T-helper 2 cell treated with Interferon-gamma antibody and Interleukin-4, amounts not matched to agents 5 μg/mL and 100 μg/mL, for 36 hours (primary cell): Measurements from ENCODE around the gene BANF2.
"Not testable (repeated sequence)": the region's sequence is repeated elsewhere in the genome, so short reads cannot be mapped to it uniquely, and the experiment has no call there.

Source experiments
- DNase-seq: peaks from one replicate; pipeline ENCODE4 v3.0.0; 2021; ENCODE audit warnings: low spot score
- H3K27ac Mint-ChIP-seq: one replicate; pipeline ENCODE4 v1.8.0; 2021; ENCODE audit warnings: mild to moderate bottlenecking, mixed read lengths
- H3K27me3 Mint-ChIP-seq: one replicate; pipeline ENCODE4 v1.8.0; 2021; ENCODE audit warnings: low read depth, mixed read lengths
- H3K36me3 Mint-ChIP-seq: one replicate; pipeline ENCODE4 v1.8.0; 2021; ENCODE audit warnings: low read depth, mixed read lengths
- H3K4me1 Mint-ChIP-seq: one replicate; pipeline ENCODE4 v1.8.0; 2021; ENCODE audit warnings: low read depth, mixed read lengths
- H3K4me3 Mint-ChIP-seq: one replicate; pipeline ENCODE4 v1.8.0; 2022; ENCODE audit warnings: mild to moderate bottlenecking, moderate library complexity, mixed read lengths
- H3K9me3 Mint-ChIP-seq: one replicate; pipeline ENCODE4 v1.8.0; 2021; ENCODE audit warnings: mixed read lengths

The BANF2 gene

GRCh38 chr20:17659344-17659743 is 40.4 kb upstream of the BANF2 start:
- H3K9me3 Mint-ChIP-seq, DNase-seq, H3K27ac Mint-ChIP-seq, H3K27me3 Mint-ChIP-seq, H3K4me3 Mint-ChIP-seq: not testable (repeated sequence)
- H3K4me1 Mint-ChIP-seq, result peaks cover 32% of the 10 kb centered on the region
- H3K36me3 Mint-ChIP-seq, result peaks cover 55% of the 10 kb centered on the region

- H3K36me3 Mint-ChIP-seq, result peaks cover 52% of the 10 kb centered on the region
- DNase-seq, result no peak
- no peaks in the 10 kb centered on the region for H3K9me3 Mint-ChIP-seq
- H3K4me3 Mint-ChIP-seq, result no peak overlapping the region
- peak overlapping the region; percentile 11 for H3K27ac Mint-ChIP-seq
- peaks cover 35% of the 10 kb centered on the region for H3K4me1 Mint-ChIP-seq
- no peaks in the 10 kb centered on the region for H3K27me3 Mint-ChIP-seq
Observed at GRCh38 chr20:17659801-17660200, 40.0 kb upstream of the BANF2 start.

- Mint-ChIP-seq H3K4me3 (no peak overlapping the region), H3K27me3 (no peaks in the 10 kb centered on the region), H3K9me3 (no peaks in the 10 kb centered on the region), H3K27ac (peak overlapping the region; percentile 56), H3K4me1 (peaks cover 41% of the 10 kb centered on the region), H3K36me3 (peaks cover 51% of the 10 kb centered on the region)
- no peak for DNase-seq
Observed at GRCh38 chr20:17660667-17661066, 39.1 kb upstream of the BANF2 start.

- H3K4me3 Mint-ChIP-seq, result no peak overlapping the region
- H3K27me3 Mint-ChIP-seq, result no peaks in the 10 kb centered on the region
- H3K9me3 Mint-ChIP-seq, result no peaks in the 10 kb centered on the region
- DNase-seq, result no peak
- H3K27ac Mint-ChIP-seq, result no peak overlapping the region
- peaks cover 47% of the 10 kb centered on the region for H3K4me1 Mint-ChIP-seq
- peaks cover 49% of the 10 kb centered on the region for H3K36me3 Mint-ChIP-seq
Observed at GRCh38 chr20:17661121-17661744, 38.5 kb upstream of the BANF2 start.

- Mint-ChIP-seq H3K9me3 (no peaks in the 10 kb centered on the region), H3K27ac (peak overlapping the region; percentile 71), H3K4me3 (peak overlapping the region; percentile 27), H3K4me1 (peaks cover 58% of the 10 kb centered on the region), H3K36me3 (peaks cover 44% of the 10 kb centered on the region), H3K27me3 (no peaks in the 10 kb centered on the region)
- peak; percentile 8 for DNase-seq
Observed at GRCh38 chr20:17662333-17663039, 37.3 kb upstream of the BANF2 start.

- DNase-seq, result no peak
- Mint-ChIP-seq H3K4me3 (no peak overlapping the region), H3K27me3 (no peaks in the 10 kb centered on the region), H3K27ac (no peak overlapping the region), H3K9me3 (no peaks in the 10 kb centered on the region), H3K4me1 (peaks cover 55% of the 10 kb centered on the region), H3K36me3 (peaks cover 42% of the 10 kb centered on the region)
Observed at GRCh38 chr20:17663040-17663399, 36.7 kb upstream of the BANF2 start.

- Mint-ChIP-seq H3K27ac (peak overlapping the region; percentile 77), H3K27me3 (no peaks in the 10 kb centered on the region), H3K9me3 (no peaks in the 10 kb centered on the region), H3K36me3 (peaks cover 40% of the 10 kb centered on the region), H3K4me3 (peak overlapping the region; percentile 76), H3K4me1 (peaks cover 56% of the 10 kb centered on the region)
- no peak for DNase-seq
Observed at GRCh38 chr20:17663486-17663885, 36.3 kb upstream of the BANF2 start.

GRCh38 chr20:17664025-17664633 is 35.6 kb upstream of the BANF2 start:
- H3K27ac Mint-ChIP-seq, result peak overlapping the region; percentile 77
- H3K4me3 Mint-ChIP-seq, result peak overlapping the region; percentile 76
- peaks cover 56% of the 10 kb centered on the region for H3K4me1 Mint-ChIP-seq
- DNase-seq, result peak; percentile 25
- no peaks in the 10 kb centered on the region for H3K27me3 Mint-ChIP-seq
- H3K36me3 Mint-ChIP-seq, result peaks cover 42% of the 10 kb centered on the region
- no peaks in the 10 kb centered on the region for H3K9me3 Mint-ChIP-seq

- Mint-ChIP-seq H3K27me3 (no peaks in the 10 kb centered on the region), H3K4me1 (peaks cover 61% of the 10 kb centered on the region), H3K9me3 (no peaks in the 10 kb centered on the region), H3K27ac (peak overlapping the region; percentile 14), H3K4me3 (peak overlapping the region; percentile 57), H3K36me3 (peaks cover 36% of the 10 kb centered on the region)
- no peak for DNase-seq
Observed at GRCh38 chr20:17665756-17666155, 34.0 kb upstream of the BANF2 start.

- H3K4me1 Mint-ChIP-seq, result peaks cover 64% of the 10 kb centered on the region
- DNase-seq, result no peak
- no peak overlapping the region for H3K4me3 Mint-ChIP-seq
- no peak overlapping the region for H3K27ac Mint-ChIP-seq
- H3K27me3 Mint-ChIP-seq, result no peaks in the 10 kb centered on the region
- H3K36me3 Mint-ChIP-seq, result peaks cover 38% of the 10 kb centered on the region
- no peaks in the 10 kb centered on the region for H3K9me3 Mint-ChIP-seq
Observed at GRCh38 chr20:17666481-17666880, 33.3 kb upstream of the BANF2 start.

GRCh38 chr20:17667445-17667844 is 32.3 kb upstream of the BANF2 start:
- Mint-ChIP-seq H3K36me3 (peaks cover 36% of the 10 kb centered on the region), H3K27ac (no peak overlapping the region), H3K4me3 (no peak overlapping the region), H3K27me3 (no peaks in the 10 kb centered on the region), H3K9me3 (no peaks in the 10 kb centered on the region), H3K4me1 (peaks cover 56% of the 10 kb centered on the region)
- no peak for DNase-seq

GRCh38 chr20:17668432-17668831 is 31.3 kb upstream of the BANF2 start:
- Mint-ChIP-seq H3K9me3 (no peaks in the 10 kb centered on the region), H3K4me1 (peaks cover 57% of the 10 kb centered on the region), H3K27ac (no peak overlapping the region), H3K36me3 (peaks cover 38% of the 10 kb centered on the region), H3K27me3 (no peaks in the 10 kb centered on the region), H3K4me3 (no peak overlapping the region)
- no peak for DNase-seq

GRCh38 chr20:17669306-17669931 is 30.3 kb upstream of the BANF2 start:
- Mint-ChIP-seq H3K36me3 (peaks cover 38% of the 10 kb centered on the region), H3K4me3 (no peak overlapping the region), H3K9me3 (no peaks in the 10 kb centered on the region), H3K27me3 (no peaks in the 10 kb centered on the region), H3K27ac (no peak overlapping the region), H3K4me1 (peaks cover 47% of the 10 kb centered on the region)
- no peak for DNase-seq

- no peak overlapping the region for H3K4me3 Mint-ChIP-seq
- H3K27ac Mint-ChIP-seq, result no peak overlapping the region
- H3K27me3 Mint-ChIP-seq, result no peaks in the 10 kb centered on the region
- peaks cover 39% of the 10 kb centered on the region for H3K36me3 Mint-ChIP-seq
- DNase-seq, result no peak
- peaks cover 35% of the 10 kb centered on the region for H3K4me1 Mint-ChIP-seq
- H3K9me3 Mint-ChIP-seq, result no peaks in the 10 kb centered on the region
Observed at GRCh38 chr20:17671011-17671410, 28.8 kb upstream of the BANF2 start.
